ENCODE data around the gene PCAT7. TPM values are rescaled to one million over a fixed set of nuclear protein-coding genes. Genes with fewer than 3 reads are reported as not detected.

Gene PCAT7
- total RNA-seq, 1 experiment from 2014 or later: 6.5 TPM

- TF ChIP-seq ZBTB21 (CRISPR knock-in tag; IDR thresholded peaks at IDR 0.05; ENCODE audit: borderline replicate concordance) (0 out of 2 replicates have a peak, but pooled peaks have one; percentile 32), CBFB (CRISPR knock-in tag; IDR thresholded peaks at IDR 0.05; ENCODE audit: low read depth) (no peak), SOX15 (CRISPR knock-in tag; IDR thresholded peaks at IDR 0.05) (no peak), TP53 (CRISPR knock-in tag; IDR thresholded peaks at IDR 0.05) (no peak), ZNF281 (CRISPR knock-in tag; IDR thresholded peaks at IDR 0.05) (no peak), GTF2I (CRISPR knock-in tag; conservative IDR thresholded peaks at IDR 0.05) (no peak), ZNF263 (CRISPR knock-in tag; IDR thresholded peaks at IDR 0.05; ENCODE audit: low read depth) (no peak), MYBL2 (CRISPR knock-in tag; IDR thresholded peaks at IDR 0.05) (no peak), ZBTB43 (CRISPR knock-in tag; IDR thresholded peaks at IDR 0.05) (no peak), GABPB1 (CRISPR knock-in tag; IDR thresholded peaks at IDR 0.05) (no peak), ZMAT4 (CRISPR knock-in tag; IDR thresholded peaks at IDR 0.05) (no peak), NFATC4 (CRISPR knock-in tag; IDR thresholded peaks at IDR 0.05) (no peak), AR (CRISPR knock-in tag; IDR thresholded peaks at IDR 0.05) (no peak), STAT6 (CRISPR knock-in tag; conservative IDR thresholded peaks at IDR 0.05; ENCODE audit: low read depth) (no peak), ZNF138 (CRISPR knock-in tag; conservative IDR thresholded peaks at IDR 0.05) (no peak), MAX (CRISPR knock-in tag; IDR thresholded peaks at IDR 0.05) (0 out of 2 replicates have a peak, but pooled peaks have one; percentile 23), RELA (CRISPR knock-in tag; IDR thresholded peaks at IDR 0.05; ENCODE audit: borderline replicate concordance) (no peak), CREM (CRISPR knock-in tag; IDR thresholded peaks at IDR 0.05) (no peak; the same call in 1 of the 2 replicates), FOXJ3 (CRISPR knock-in tag; IDR thresholded peaks at IDR 0.05; ENCODE audit: borderline replicate concordance) (no peak), ZNF423 (CRISPR knock-in tag; IDR thresholded peaks at IDR 0.05) (no peak), NR3C1 (CRISPR knock-in tag; conservative IDR thresholded peaks at IDR 0.05; ENCODE audit: low read depth) (no peak), HMGXB4 (CRISPR knock-in tag; IDR thresholded peaks at IDR 0.05) (no peak), USF2 (CRISPR knock-in tag; IDR thresholded peaks at IDR 0.05) (no peak)
These were observed 48.6 kb downstream of the PCAT7 start (continued) for GRCh38 chr9:94603259-94604160.

Measured in WTC11 (cell line).